HEK293 (cell line): ENCODE data around the gene KIAA0825.

ENCODE experiments used
- FEZF1 ChIP-seq: fragments of 450-650 bp; formaldehyde crosslinking; IDR thresholded peaks from 2 replicates; pipeline ENCODE4 v1.5.1; 2016; ENCODE audit warnings: missing biosample characterization, missing genetic modification characterization
- MEIS1 ChIP-seq: sonication (generic); formaldehyde crosslinking; IDR thresholded peaks from 2 replicates; pipeline ENCODE4 v1.8.1; 2022; ENCODE audit warnings: missing genetic modification reagents, mild to moderate bottlenecking, borderline replicate concordance
- MYNN ChIP-seq: fragments of 450-650 bp; formaldehyde crosslinking; IDR thresholded peaks from 2 replicates; pipeline ENCODE4 v1.5.1; 2016; ENCODE audit warnings: missing biosample characterization, missing genetic modification characterization, borderline replicate concordance
- PRDM1 ChIP-seq: fragments of 450-650 bp; formaldehyde crosslinking; IDR thresholded peaks from 2 replicates; pipeline ENCODE4; 2016; ENCODE audit warnings: missing biosample characterization, missing genetic modification characterization
- ZBTB17 ChIP-seq: fragments of 450-650 bp; formaldehyde crosslinking; IDR thresholded peaks from 2 replicates; pipeline ENCODE4 v1.5.1; 2016; ENCODE audit warnings: missing biosample characterization, missing genetic modification characterization
- ZBTB20 ChIP-seq: fragments of 450-650 bp; formaldehyde crosslinking; IDR thresholded peaks from 2 replicates; pipeline ENCODE4 v1.5.1; 2016; ENCODE audit warnings: missing biosample characterization, missing genetic modification characterization
- ZNF184 ChIP-seq: fragments of 450-650 bp; IDR thresholded peaks from 2 replicates; pipeline ENCODE4 v1.5.1; 2018; ENCODE audit warnings: missing biosample characterization, mild to moderate bottlenecking, missing genetic modification characterization
- ZNF274 ChIP-seq, 2 experiments: fragments of 200-500 bp in 1 of 2; fragments of 450-650 bp in 1 of 2; sonication (Bioruptor generic) in 1 of 2; formaldehyde crosslinking in 1 of 2; IDR thresholded peaks; 2 replicates each; pipeline versions ENCODE4 v1.5.1 to v1.6.1; 2014 to 2016; ENCODE audit warnings: borderline replicate concordance in 1 of 2, inconsistent platforms in 1 of 2, low read length in 1 of 2, missing biosample characterization in 1 of 2, missing genetic modification characterization in 1 of 2
- ZNF510 ChIP-seq: fragments of 450-650 bp; formaldehyde crosslinking; IDR thresholded peaks from 2 replicates; pipeline ENCODE4 v1.5.1; 2018; ENCODE audit warnings: mild to moderate bottlenecking, missing genetic modification characterization, missing biosample characterization; ENCODE audit not compliant: insufficient replicate concordance
- TF ChIP-seq, protein P1 (sequence below): fragments of 450-650 bp; formaldehyde crosslinking; IDR thresholded peaks from 2 replicates; pipeline ENCODE4 v1.5.1; 2016; ENCODE audit warnings: missing biosample characterization, missing genetic modification characterization
- TF ChIP-seq, protein P2 (sequence below): fragments of 450-650 bp; formaldehyde crosslinking; IDR thresholded peaks from 2 replicates; pipeline ENCODE4 v1.5.1; 2016; ENCODE audit warnings: missing biosample characterization, missing genetic modification characterization
- TF ChIP-seq, protein P3 (sequence below): fragments of 450-650 bp; formaldehyde crosslinking; IDR thresholded peaks from 2 replicates; pipeline ENCODE4 v1.5.1; 2016; ENCODE audit warnings: missing biosample characterization, missing genetic modification characterization

DNA sequence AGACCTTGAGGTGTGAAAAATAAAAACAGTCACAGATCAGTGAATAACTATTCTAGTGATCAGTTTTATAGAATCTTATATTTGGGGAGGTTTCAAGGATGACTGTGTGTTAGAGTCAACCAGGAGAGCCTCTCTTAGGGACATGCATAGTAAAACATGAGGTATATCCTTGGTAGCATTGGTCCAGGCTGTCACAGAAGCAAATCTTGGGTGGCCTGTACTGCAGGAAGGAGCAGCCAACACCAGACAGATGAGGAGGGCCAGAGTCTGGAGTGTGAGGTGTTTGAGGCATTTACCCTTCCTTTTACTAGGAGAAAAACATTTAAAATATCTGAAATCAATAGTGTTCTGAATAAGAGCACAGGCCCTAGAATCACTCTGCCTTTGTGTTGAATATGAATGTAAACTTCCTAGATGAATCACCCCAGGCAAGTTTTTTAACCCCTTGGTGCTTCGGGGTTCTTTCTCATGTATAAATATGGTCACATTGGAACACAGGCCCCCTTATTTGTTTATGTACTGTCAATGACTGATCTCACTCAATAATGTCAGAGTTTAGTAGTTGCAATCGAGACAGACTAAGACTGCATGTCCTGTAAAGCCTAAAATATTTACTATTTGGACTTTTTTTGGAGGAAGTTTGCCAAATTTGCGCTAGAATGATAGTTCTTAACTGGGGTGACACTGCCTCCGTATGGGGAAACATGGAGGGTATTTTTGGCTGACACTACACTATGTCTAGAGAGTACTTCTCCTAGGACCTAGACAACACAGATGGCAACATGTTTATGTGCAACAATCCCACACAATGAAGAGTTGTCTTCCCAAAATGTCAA lies 460.5 kb downstream of the KIAA0825 start:
- TF ChIP-seq, protein P1, sequence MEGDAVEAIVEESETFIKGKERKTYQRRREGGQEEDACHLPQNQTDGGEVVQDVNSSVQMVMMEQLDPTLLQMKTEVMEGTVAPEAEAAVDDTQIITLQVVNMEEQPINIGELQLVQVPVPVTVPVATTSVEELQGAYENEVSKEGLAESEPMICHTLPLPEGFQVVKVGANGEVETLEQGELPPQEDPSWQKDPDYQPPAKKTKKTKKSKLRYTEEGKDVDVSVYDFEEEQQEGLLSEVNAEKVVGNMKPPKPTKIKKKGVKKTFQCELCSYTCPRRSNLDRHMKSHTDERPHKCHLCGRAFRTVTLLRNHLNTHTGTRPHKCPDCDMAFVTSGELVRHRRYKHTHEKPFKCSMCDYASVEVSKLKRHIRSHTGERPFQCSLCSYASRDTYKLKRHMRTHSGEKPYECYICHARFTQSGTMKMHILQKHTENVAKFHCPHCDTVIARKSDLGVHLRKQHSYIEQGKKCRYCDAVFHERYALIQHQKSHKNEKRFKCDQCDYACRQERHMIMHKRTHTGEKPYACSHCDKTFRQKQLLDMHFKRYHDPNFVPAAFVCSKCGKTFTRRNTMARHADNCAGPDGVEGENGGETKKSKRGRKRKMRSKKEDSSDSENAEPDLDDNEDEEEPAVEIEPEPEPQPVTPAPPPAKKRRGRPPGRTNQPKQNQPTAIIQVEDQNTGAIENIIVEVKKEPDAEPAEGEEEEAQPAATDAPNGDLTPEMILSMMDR (tag by site-specific recombination), result no peak
- TF ChIP-seq ZNF184 (tag by site-specific recombination), result no peak
- no peak for TF ChIP-seq FEZF1
- TF ChIP-seq, protein P2, sequence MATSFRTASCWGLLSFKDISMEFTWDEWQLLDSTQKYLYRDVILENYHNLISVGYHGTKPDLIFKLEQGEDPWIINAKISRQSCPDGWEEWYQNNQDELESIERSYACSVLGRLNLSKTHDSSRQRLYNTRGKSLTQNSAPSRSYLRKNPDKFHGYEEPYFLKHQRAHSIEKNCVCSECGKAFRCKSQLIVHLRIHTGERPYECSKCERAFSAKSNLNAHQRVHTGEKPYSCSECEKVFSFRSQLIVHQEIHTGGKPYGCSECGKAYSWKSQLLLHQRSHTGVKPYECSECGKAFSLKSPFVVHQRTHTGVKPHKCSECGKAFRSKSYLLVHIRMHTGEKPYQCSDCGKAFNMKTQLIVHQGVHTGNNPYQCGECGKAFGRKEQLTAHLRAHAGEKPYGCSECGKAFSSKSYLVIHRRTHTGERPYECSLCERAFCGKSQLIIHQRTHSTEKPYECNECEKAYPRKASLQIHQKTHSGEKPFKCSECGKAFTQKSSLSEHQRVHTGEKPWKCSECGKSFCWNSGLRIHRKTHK, result no peak
- TF ChIP-seq ZNF510 (tag by site-specific recombination), result no peak
- no peak for TF ChIP-seq PRDM1 (tag by site-specific recombination)
- TF ChIP-seq MYNN (tag by site-specific recombination), result no peak
- no peak for TF ChIP-seq ZBTB20 (tag by site-specific recombination)
- TF ChIP-seq, protein P3, sequence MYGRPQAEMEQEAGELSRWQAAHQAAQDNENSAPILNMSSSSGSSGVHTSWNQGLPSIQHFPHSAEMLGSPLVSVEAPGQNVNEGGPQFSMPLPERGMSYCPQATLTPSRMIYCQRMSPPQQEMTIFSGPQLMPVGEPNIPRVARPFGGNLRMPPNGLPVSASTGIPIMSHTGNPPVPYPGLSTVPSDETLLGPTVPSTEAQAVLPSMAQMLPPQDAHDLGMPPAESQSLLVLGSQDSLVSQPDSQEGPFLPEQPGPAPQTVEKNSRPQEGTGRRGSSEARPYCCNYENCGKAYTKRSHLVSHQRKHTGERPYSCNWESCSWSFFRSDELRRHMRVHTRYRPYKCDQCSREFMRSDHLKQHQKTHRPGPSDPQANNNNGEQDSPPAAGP (tag by site-specific recombination), result no peak
- no peak for TF ChIP-seq ZNF274 (IDR thresholded peaks at IDR 0.05; ENCODE audit: low read length)
- TF ChIP-seq ZNF274 (tag by site-specific recombination; IDR thresholded peaks at IDR 0.05; ENCODE audit: borderline replicate concordance), result no peak
- TF ChIP-seq MEIS1 (CRISPR knock-in tag), result no peak
- TF ChIP-seq ZBTB17 (tag by site-specific recombination), result no peak
